Renal cortex interstitium (tissue), 11 donors: ENCODE measurements around the gene DDX51. TPM values are rescaled to one million over a fixed set of nuclear protein-coding genes. Genes with fewer than 3 reads are reported as not detected.
A peak's percentile ranks its signal among the peaks of the same experiment; 100 is the strongest.
"Not testable (repeated sequence)": the region's sequence is repeated elsewhere in the genome, so short reads cannot be mapped to it uniquely, and the experiment has no call there.

ENCODE experiments used
- DNase-seq, 11 donors: peaks; one replicate each; pipeline ENCODE4 v3.0.0-alpha.2; 2013; ENCODE audit warnings: low read depth in 9 of 11, low spot score in 4 of 11; ENCODE audit errors: extremely low read depth in 1 of 11
- polyA plus RNA-seq, 3 donors: library from polyadenylated mRNA; unstranded; fragments of 120-200 nt; gene quantifications; one replicate each; pipeline ENCODE4 v1.2.1, GENCODE V29; 2013; ENCODE audit not compliant: insufficient read length in 3 of 3

The DDX51 gene
- polyA plus RNA-seq, 3 donors, result 14.8 to 24.3 (median 20.1) TPM

DNA sequence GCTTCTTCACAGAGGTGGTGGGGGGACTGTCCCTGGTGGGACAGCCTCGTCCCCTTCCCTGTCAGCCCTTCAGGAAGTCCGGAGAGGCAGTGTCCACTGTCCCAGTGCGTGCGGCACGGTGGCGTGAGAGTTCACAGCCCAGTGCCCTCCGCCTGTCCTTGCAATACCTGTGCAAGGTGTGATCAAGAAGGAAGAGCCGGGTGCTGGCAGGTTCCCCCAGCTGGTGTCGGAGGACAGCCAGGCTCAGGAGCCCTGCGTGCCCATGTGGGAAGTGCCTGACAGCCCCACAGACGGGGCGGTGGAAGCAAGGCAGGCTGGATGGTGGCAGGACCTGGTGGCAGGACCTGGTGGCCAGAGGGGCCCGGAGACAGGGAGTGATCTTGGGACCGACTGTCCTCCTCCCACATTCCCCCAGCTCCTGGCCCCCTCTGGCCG is 16.5 kb upstream of the DDX51 start:
- no peak for DNase-seq

DNA sequence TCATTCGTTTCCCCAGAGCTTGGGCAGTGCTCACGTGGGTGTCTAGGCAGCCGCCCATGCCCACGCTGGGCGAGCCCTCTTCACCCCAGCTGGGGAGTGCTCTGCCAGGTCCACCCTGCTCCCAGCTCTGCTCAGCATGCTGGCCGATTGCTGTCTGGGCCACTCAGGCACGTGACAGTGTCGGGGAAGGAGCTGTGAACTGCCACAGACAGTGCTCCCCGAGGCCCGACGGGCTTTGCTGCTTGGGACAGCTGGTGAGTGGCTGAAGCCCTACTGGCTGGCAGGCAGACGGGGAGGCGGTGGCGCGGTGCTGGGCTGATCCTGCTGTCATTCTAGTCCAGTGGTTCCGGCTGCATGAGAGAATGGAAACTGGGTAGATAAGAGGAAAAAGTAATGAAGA is 15.9 kb upstream of the DDX51 start:
- no peak for DNase-seq

- DNase-seq, result no peak
Observed at GRCh38 chr12:132159555-132160003, 15.5 kb upstream of the DDX51 start.

DNA sequence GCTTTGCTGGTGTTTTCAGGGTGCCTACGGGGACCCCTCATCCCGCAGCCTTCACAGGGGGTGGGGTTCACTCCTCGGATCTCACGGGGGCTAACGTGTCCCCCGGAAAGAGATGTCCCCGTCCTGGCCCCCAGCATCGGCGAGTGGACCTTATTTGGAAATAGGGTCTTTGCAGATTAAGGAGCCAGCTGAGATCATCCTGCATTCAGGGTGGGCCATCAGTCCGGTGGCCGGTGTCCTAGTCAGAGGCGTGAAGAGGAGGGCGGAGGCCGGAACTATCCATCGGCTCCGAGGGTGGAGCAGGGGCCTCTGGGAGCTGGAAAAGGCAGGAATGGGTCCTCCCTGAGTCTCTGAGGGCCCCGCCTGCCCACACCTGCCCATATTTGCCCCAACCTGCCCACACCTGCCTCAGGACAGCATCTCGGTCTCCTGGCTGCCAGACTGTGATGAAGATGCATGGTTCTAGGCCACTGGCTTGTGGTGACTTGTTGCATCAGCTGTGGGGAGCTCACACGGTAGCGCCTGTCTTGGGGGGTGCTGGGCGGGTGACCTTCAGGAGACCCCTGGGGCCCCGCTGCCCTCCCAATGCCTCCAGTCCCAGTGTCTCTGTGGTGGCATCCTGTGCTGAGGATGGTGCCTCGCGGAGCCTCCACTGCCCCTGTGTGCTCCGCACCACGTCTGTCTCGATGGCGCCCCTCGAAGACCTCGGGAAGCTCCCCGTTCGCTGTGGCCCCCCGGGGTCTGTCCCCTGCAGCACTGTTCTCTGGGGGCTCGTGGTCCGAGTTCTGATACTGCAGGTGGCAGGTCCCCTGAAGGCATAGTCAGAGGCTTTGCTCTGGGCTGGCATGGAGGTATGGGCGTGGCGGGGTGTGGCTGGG is 14.8 kb upstream of the DDX51 start:
- no peak for DNase-seq

GRCh38 chr12:132157733-132158409 is 13.8 kb upstream of the DDX51 start:
- DNase-seq, result no peak

- DNase-seq, result no peak
Observed at GRCh38 chr12:132156573-132157325, 12.6 kb upstream of the DDX51 start.

GRCh38 chr12:132155771-132156572 is 11.9 kb upstream of the DDX51 start:
- no peak for DNase-seq

DNA sequence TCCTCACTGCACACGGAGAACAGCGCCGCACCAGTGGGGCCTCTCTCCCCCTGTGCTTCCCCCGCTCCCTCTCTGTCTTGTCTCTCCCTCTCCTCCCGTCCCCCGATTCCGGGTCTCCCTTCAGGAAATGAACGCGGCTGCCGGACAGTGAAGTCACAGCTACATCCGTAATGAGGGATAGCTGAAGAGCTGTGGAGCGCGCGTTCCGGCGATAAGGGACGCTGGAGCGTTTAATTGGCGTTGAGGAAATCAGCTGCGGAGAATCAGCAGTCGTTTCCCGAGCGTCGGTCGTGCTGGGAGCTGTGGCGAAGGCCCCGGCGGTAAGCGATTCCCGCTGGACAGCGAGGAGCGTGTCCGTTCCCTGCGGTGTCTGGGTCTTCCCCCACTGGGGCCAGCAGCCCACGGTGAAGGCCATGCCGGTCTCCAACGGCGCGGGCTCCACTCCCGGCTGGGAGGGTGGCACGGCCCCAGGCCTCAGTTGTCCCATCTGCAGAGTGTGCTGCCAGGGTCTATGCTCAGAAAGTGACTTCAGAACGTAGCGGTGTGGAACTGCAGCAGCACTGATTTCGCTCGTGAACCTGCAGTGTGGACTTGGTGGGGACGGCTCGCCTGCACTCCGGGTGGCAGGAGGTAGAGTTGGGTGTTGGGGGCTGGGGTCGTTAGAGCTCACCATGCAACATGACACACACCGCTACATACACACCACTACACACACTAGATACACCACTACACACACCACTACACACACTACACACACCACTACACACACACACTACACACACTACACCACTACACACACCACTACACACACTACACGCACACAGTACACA is 11.0 kb upstream of the DDX51 start:
- no peak for DNase-seq

DNA sequence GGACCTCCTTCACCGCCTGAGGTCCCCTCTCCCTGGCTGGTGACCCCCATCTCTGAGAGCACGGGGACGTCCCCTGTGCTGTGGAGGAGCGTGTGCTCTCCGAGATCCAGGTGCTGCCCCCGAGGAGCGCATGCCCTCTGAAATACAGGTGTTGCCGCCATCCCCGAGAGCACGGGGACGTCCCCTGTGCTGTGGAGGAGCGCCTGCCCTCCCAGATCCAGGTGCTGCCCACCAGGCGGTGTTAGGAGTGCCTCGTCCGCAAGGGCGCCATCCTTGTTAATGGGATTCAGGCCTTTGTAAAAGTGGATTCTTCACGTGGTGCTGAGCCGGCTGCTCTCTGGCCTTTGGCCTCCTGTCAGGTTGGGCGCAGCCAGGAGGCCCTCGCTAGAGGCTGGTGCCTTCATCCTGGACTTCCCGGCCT is 10.2 kb upstream of the DDX51 start:
- no peak for DNase-seq

DNA sequence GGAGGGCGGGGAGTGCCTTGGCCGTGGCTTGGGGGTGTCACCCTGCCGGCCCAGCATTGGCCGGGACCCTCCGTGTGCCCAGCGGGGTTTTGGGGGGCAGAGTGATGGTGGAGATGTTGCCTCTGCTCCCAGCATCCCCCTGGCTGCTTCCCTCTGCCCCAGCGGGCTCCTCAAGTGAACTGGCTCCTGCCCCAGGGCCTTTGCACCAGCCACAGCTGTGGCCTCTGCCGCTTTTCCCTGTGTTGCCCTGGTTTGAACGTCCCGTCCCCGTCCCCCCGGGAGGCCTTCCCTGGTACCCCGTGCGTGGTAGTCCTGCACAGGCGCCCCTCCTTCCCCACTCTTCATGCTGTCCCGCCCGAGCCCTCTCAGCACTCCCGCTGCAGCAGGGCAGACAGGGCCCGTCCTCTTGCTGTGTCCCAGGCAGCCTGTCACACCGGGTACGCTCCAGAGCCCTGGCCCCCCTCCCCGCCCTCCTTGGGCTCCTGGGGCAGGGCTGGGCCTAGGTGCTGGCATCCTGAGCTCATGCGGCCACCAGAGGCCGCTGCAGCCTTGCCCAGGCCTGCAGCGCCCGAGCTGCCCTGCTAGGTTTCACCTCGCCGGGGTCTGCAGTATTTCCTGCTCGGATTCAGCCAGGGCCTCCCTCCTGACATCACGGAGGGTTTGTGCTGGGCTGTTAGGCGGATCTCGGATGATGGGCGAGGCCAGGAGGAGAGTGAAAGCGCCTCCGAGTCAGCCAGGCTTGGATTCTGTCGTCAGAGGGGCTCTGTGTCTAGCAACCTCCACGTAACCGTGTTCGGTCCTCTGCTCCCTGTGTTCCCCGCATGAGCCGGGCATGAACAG is 9.6 kb upstream of the DDX51 start:
- DNase-seq, result peak in 10 of 11 donors; percentile 74 to 84 (median 82)

DNA sequence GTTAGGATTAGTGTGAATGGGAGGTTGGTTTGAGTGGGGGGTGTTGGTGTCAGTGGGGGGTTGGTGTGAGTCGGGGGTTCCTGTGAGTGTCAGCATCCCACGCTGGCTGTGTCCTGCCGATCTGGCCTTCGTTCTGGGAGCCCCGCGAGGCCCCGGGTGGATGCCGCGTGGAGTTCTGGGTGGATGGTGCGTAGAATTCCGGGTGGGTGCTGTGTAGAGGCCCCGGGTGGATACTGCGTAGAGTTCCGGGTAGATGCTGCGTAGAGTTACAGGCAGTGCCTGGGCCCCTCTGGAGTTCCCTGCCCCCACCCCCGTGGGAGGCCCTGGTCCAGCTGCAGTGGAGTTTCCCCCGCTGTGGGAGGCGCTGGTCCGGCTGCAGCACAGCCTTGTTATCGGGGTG is 8.8 kb upstream of the DDX51 start:
- DNase-seq, result no peak

DNA sequence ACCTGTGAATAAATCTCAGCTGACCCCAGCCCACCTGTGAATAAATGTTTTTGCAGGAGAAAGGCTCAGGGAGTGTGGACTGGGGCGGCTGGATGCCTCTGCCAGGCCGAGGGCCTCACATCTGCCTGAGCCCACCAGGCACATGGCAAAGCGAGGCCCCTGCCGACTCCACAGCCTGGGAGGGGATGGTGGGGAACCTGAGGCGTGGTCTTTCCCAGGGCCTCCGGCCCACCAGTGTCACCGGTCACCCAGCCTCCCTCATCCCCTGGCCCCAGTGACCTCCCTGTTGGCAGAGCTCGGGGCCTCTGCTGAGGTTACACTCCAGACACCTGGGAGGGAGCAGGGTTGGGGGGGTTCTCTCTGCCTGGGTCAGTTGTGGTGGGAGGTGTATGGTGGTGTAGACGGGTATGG is 8.3 kb upstream of the DDX51 start:
- no peak for DNase-seq

DNA sequence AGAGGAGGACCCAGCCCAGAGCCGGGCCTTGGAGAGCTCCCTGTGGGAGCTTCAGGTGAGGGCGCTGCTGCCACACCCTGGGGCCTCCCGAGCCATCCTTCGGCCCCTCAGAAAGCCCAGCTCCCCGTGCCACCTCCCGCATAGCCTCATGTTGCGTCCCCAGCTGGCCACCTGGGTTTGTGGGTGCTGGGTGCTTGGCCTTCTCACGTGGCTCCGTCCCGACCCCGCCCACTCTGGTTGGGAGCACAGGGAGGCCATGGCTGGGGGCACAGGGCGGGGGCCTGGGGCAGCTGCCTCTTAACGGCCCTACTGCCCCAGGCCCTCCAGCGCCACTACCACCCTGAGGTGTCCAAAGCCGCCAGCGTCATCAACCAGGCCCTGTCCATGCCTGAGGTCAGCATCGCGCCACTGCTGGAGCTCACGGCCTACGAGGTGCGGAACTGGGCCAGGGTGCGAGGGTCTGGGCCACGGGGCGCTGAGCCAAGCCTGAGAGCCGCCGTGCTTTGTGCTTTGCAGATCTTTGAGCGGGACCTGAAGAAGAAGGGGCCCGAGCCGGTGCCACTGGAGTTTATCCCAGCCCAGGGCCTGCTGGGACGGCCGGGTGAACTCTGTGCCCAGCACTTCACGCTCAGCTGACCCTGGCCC is 7.8 kb upstream of the DDX51 start:
- DNase-seq, result no peak

- DNase-seq, result no peak
Observed at GRCh38 chr12:132151145-132151765, 7.1 kb upstream of the DDX51 start.

- DNase-seq, result no peak
Observed at GRCh38 chr12:132150780-132151144, 6.6 kb upstream of the DDX51 start.

- not testable (repeated sequence) for DNase-seq
Observed at GRCh38 chr12:132149526-132149925, 5.4 kb upstream of the DDX51 start.
